ENCODE data around the gene LRRC8B. TPM values are rescaled to one million over a fixed set of nuclear protein-coding genes. Genes with fewer than 3 reads are reported as not detected.

LRRC8B gene
- polyA plus RNA-seq, 1 donor: 11.7 TPM

- DNase-seq: no peak
These were observed 22.4 kb downstream of the LRRC8B start for GRCh38 chr1:89546934-89547562.

GRCh38 chr1:89547563-89548116 lies 23.0 kb downstream of the LRRC8B start:
- no peak for DNase-seq

- no peak for DNase-seq
These were observed 23.7 kb downstream of the LRRC8B start for GRCh38 chr1:89548122-89548857.

- no peak for DNase-seq
These were observed 26.4 kb downstream of the LRRC8B start for GRCh38 chr1:89550995-89551394.

GRCh38 chr1:89552471-89553081 lies 27.9 kb downstream of the LRRC8B start:
- no peak for DNase-seq

GRCh38 chr1:89553157-89553556 lies 28.5 kb downstream of the LRRC8B start:
- no peak for DNase-seq

- DNase-seq: no peak
These were observed 30.9 kb downstream of the LRRC8B start for GRCh38 chr1:89555550-89555949.

- DNase-seq: no peak
These were observed 32.3 kb downstream of the LRRC8B start for GRCh38 chr1:89556726-89557444.

- no peak for DNase-seq
These were observed 32.8 kb downstream of the LRRC8B start for GRCh38 chr1:89557445-89557825.

- no peak for DNase-seq
These were observed 33.3 kb downstream of the LRRC8B start for GRCh38 chr1:89557956-89558355.

GRCh38 chr1:89563957-89564604 lies 39.5 kb downstream of the LRRC8B start:
- DNase-seq: no peak

GRCh38 chr1:89565521-89565920 lies 40.9 kb downstream of the LRRC8B start:
- DNase-seq: no peak

- DNase-seq: no peak
These were observed 42.1 kb downstream of the LRRC8B start for GRCh38 chr1:89566761-89567174.

GRCh38 chr1:89567797-89568196 lies 43.2 kb downstream of the LRRC8B start:
- no peak for DNase-seq

- DNase-seq: no peak
These were observed 48.8 kb downstream of the LRRC8B start for GRCh38 chr1:89573410-89573809.

- no peak for DNase-seq
These were observed 50.0 kb downstream of the LRRC8B start for GRCh38 chr1:89574621-89575020.

GRCh38 chr1:89575207-89575606 lies 50.6 kb downstream of the LRRC8B start:
- DNase-seq: no peak

GRCh38 chr1:89576013-89576412 lies 51.4 kb downstream of the LRRC8B start:
- DNase-seq: no peak

- no peak for DNase-seq
These were observed 53.5 kb downstream of the LRRC8B start for GRCh38 chr1:89578151-89578550.

- DNase-seq: no peak
These were observed 54.5 kb downstream of the LRRC8B start for GRCh38 chr1:89578946-89579684.

- DNase-seq: no peak
These were observed 55.4 kb downstream of the LRRC8B start for GRCh38 chr1:89580036-89580435.
